Caco-2 (cell line): ENCODE results near the gene STXBP2. TPM values are rescaled to one million over a fixed set of nuclear protein-coding genes. Genes with fewer than 3 reads are reported as not detected.

ENCODE experiments used
- BruUV-seq: library from RNA; stranded (reverse); fragments of 400-500 nt; replicated peaks from 2 replicates; lab custom pipeline; 2021; lab: Mats Ljungman, UMichigan
- CTCF ChIA-PET: fragments of 300-600 bp; sonication (Branson Sonifier 250); formaldehyde crosslinking; loops from one replicate; lab custom pipeline; 2022; ENCODE audit warnings: antibody characterized with exemption; lab: Charles Lee
- POLR2A ChIA-PET: fragments of 300-600 bp; sonication (Branson Sonifier 250); formaldehyde crosslinking; loops from one replicate; lab custom pipeline; 2022; ENCODE audit warnings: antibody characterized with exemption; lab: Charles Lee
- DNase-seq, 2 experiments: peaks; one replicate each; pipeline versions ENCODE4 v3.0.0 to v3.0.0-alpha.2; 2020 to 2022
- H3K27me3 ChIP-seq: replicated peaks from 2 replicates; pipeline ENCODE4 v1.6.0; 2011; ENCODE audit warnings: low read length; ENCODE audit not compliant: control insufficient read depth, insufficient read depth
- H3K36me3 ChIP-seq: 2 replicates; pipeline ENCODE4 v1.5.1; 2011; ENCODE audit warnings: low read length; ENCODE audit not compliant: control insufficient read depth, insufficient read depth
- H3K4me1 ChIP-seq: fragments of 250-450 bp; sonication (Bioruptor Pico); 2 replicates; pipeline ENCODE4 v1.5.1; 2020; ENCODE audit warnings: mild to moderate bottlenecking
- H3K4me3 ChIP-seq: 2 replicates; pipeline ENCODE4 v1.5.1; 2011; ENCODE audit warnings: low read depth, mild to moderate bottlenecking, control low read depth, low read length
- H3K9me3 ChIP-seq: fragments of 250-450 bp; sonication (Bioruptor Pico); 2 replicates; pipeline ENCODE4 v1.5.1; 2020; ENCODE audit warnings: mild to moderate bottlenecking, moderate library complexity
- H3K27ac Mint-ChIP-seq: one replicate; pipeline ENCODE4 v1.8.0; 2022; ENCODE audit warnings: mixed read lengths; ENCODE audit not compliant: unreplicated experiment
- H3K27me3 Mint-ChIP-seq: one replicate; pipeline ENCODE4 v1.8.0; 2022; ENCODE audit warnings: mixed read lengths; ENCODE audit not compliant: insufficient read depth, unreplicated experiment
- H3K36me3 Mint-ChIP-seq: one replicate; pipeline ENCODE4 v1.8.0; 2022; ENCODE audit warnings: mild to moderate bottlenecking, mixed read lengths; ENCODE audit not compliant: insufficient read depth, unreplicated experiment
- H3K4me1 Mint-ChIP-seq: one replicate; pipeline ENCODE4 v1.8.0; 2022; ENCODE audit warnings: low read depth, mixed read lengths; ENCODE audit not compliant: unreplicated experiment
- H3K4me3 Mint-ChIP-seq: one replicate; pipeline ENCODE4 v1.8.0; 2022; ENCODE audit warnings: mild to moderate bottlenecking, moderate library complexity, mixed read lengths; ENCODE audit not compliant: unreplicated experiment
- H3K9me3 Mint-ChIP-seq: one replicate; pipeline ENCODE4 v1.8.0; 2022; ENCODE audit warnings: mixed read lengths; ENCODE audit not compliant: unreplicated experiment
- CTCF ChIP-seq, 2 experiments: fragments of 200-600 bp in 1 of 2; IDR thresholded peaks; 1 replicate in 1 of 2; 2 replicates in 1 of 2; pipeline versions ENCODE4 v1.5.1 to v1.8.0; 2011 to 2022; ENCODE audit warnings: antibody characterized with exemption in 1 of 2, control low read depth in 1 of 2, inconsistent platforms in 1 of 2, low read depth in 1 of 2, low read length in 1 of 2, mild to moderate bottlenecking in 1 of 2, moderate library complexity in 1 of 2; ENCODE audit not compliant: insufficient read depth in 1 of 2, severe bottlenecking in 1 of 2, unreplicated experiment in 1 of 2
- intact Hi-C: fragments of 100-400 bp; cut with micrococcal nuclease; formaldehyde crosslinking; loops from one replicate; pipeline ENCODE4 v1.10.0; 2022; ENCODE audit not compliant: unreplicated experiment
- total RNA-seq: library from RNA; stranded (reverse); gene quantifications from 2 replicates; pipeline ENCODE4 v1.2.3, GENCODE V29; 2022

Gene STXBP2
- total RNA-seq, 1 experiment from 2014 or later, result 113 TPM

GRCh38 chr19:7602935-7603497 is 33.9 kb upstream of the STXBP2 start:
- no peak for DNase-seq
- Histone ChIP-seq H3K4me3 (no peak overlapping the region), H3K9me3 (no peaks in the 10 kb centered on the region), H3K36me3 (no peaks in the 10 kb centered on the region; the same call in 1 of the 2 replicates), H3K27me3 (no peaks in the 10 kb centered on the region), H3K4me1 (no peaks in the 10 kb centered on the region)
- CTCF ChIA-PET, result no interaction called here
- Mint-ChIP-seq H3K27me3 (no peaks in the 10 kb centered on the region), H3K4me1 (peaks cover 3% of the 10 kb centered on the region), H3K9me3 (peaks cover 11% of the 10 kb centered on the region), H3K27ac (no peak overlapping the region), H3K36me3 (peaks cover 61% of the 10 kb centered on the region), H3K4me3 (no peak overlapping the region)
- no peak for TF ChIP-seq CTCF (IDR thresholded peaks at IDR 0.05; ENCODE audit: insufficient read depth in 1 of 2, low read depth in 1 of 2, low read length in 1 of 2, severe bottlenecking in 1 of 2, unreplicated experiment in 1 of 2)
- POLR2A ChIA-PET, result no interaction called here
- intact Hi-C loops, result no loop called here
- BruUV-seq, result no TSS peak

DNA sequence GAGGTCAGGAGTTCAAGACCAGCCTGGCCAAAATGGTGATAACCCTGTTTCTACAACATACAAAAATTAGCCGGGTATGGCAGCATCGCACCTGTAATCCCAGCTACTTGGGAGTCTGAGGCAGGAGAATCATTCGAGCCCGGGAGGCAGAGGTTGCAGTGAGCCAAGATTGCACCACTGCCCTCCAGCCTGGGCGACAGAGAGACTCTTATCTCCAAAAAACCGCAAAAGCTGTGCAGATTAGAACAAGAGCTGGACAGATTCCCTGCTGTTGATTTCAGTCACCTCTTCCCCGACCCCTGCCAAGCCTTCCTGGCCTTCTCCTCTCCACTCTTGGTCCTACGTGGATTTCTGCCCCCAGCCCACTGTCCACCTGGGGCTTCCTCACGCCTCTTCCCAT is 33.0 kb upstream of the STXBP2 start:
- Histone ChIP-seq H3K4me3 (no peak overlapping the region), H3K27me3 (no peaks in the 10 kb centered on the region), H3K36me3 (no peaks in the 10 kb centered on the region; the same call in 1 of the 2 replicates), H3K9me3 (no peaks in the 10 kb centered on the region), H3K4me1 (no peaks in the 10 kb centered on the region)
- Mint-ChIP-seq H3K4me3 (no peak overlapping the region), H3K9me3 (peaks cover 11% of the 10 kb centered on the region), H3K4me1 (no peaks in the 10 kb centered on the region), H3K27me3 (no peaks in the 10 kb centered on the region), H3K36me3 (peaks cover 61% of the 10 kb centered on the region), H3K27ac (peak overlapping the region; percentile 2)
- BruUV-seq, result no TSS peak
- intact Hi-C loops, result no loop called here
- ChIA-PET POLR2A (no interaction called here), CTCF (no interaction called here)
- DNase-seq, result no peak
- no peak for TF ChIP-seq CTCF (IDR thresholded peaks at IDR 0.05; ENCODE audit: insufficient read depth in 1 of 2, low read depth in 1 of 2, low read length in 1 of 2, severe bottlenecking in 1 of 2, unreplicated experiment in 1 of 2)

- BruUV-seq, result no TSS peak
- ChIA-PET CTCF (interaction anchor here (0.6 to 2.0 kb wide), 3 partner anchors 37 to 503 kb away, joined by 3 to 11 read pairs (median 3); partner anchors contain the start of gene TRAPPC5), POLR2A (interaction anchor here (0.9 to 1.4 kb wide), 3 partner anchors 9 to 24 kb away, joined by 3 to 4 read pairs (median 3); partner anchors contain the start of genes PET100 and XAB2)
- peaks cover 75% of the 10 kb centered on the region for H3K36me3 Mint-ChIP-seq
- no peak for TF ChIP-seq CTCF (IDR thresholded peaks at IDR 0.05; ENCODE audit: insufficient read depth in 1 of 2, low read depth in 1 of 2, low read length in 1 of 2, severe bottlenecking in 1 of 2, unreplicated experiment in 1 of 2)
- H3K36me3 ChIP-seq, result no peaks in the 10 kb centered on the region; the same call in 1 of the 2 replicates
- H3K4me1 Mint-ChIP-seq, result no peaks in the 10 kb centered on the region
- H3K4me1 ChIP-seq, result no peaks in the 10 kb centered on the region
- H3K9me3 Mint-ChIP-seq, result peaks cover 11% of the 10 kb centered on the region
- H3K27me3 ChIP-seq, result no peaks in the 10 kb centered on the region
- no peak overlapping the region for H3K4me3 Mint-ChIP-seq
- intact Hi-C loops, result no loop called here
- DNase-seq, result peak; percentile 60 to 79
- no peak overlapping the region for H3K27ac Mint-ChIP-seq
- no peak overlapping the region for H3K4me3 ChIP-seq
- H3K9me3 ChIP-seq, result no peaks in the 10 kb centered on the region
- no peaks in the 10 kb centered on the region for H3K27me3 Mint-ChIP-seq
Measured at GRCh38 chr19:7605490-7606222, 31.3 kb upstream of the STXBP2 start.
